ENCODE results near the gene FNTB.

GRCh38 chr14:64944041-64944440 is 42.7 kb upstream of the FNTB start:
- TF ChIP-seq CTCF (IDR thresholded peaks at IDR 0.05; ENCODE audit: insufficient read depth, low read depth, low read length) = no peak
- TF ChIP-seq EZH2 (IDR thresholded peaks at IDR 0.05; ENCODE audit: insufficient read depth, low read length) = no peak

All from astrocyte (in vitro differentiated cells and primary cell).